SK-N-SH (cell line): ENCODE measurements around the gene TBCCD1. TPM values are rescaled to one million over a fixed set of nuclear protein-coding genes. Genes with fewer than 3 reads are reported as not detected.

Experiments used
- CTCF ChIA-PET: fragments of 300-600, 350-600 bp; formaldehyde crosslinking; extraction: SDS; loops from one replicate; lab custom pipeline; 2021; lab: Yijun Ruan, JAX
- POLR2A ChIA-PET: fragments of 350-600 bp; sonication (Branson Sonifier 250); formaldehyde crosslinking; extraction: SDS; loops from one replicate; lab custom pipeline; 2020; ENCODE audit warnings: antibody characterized with exemption, inconsistent platforms; lab: Yijun Ruan, JAX
- DNase-seq: peaks from one replicate; pipeline ENCODE4 v3.0.0; 2012
- H2AFZ ChIP-seq: fragments of 200-600 bp; sonication (generic); 2 replicates; pipeline ENCODE4 v1.8.1; 2016; ENCODE audit warnings: antibody characterized with exemption, mild to moderate bottlenecking, low read depth
- H3F3A ChIP-seq: fragments of 200-600 bp; sonication (generic); replicated peaks from 2 replicates; pipeline ENCODE3; 2016; ENCODE audit warnings: antibody characterized with exemption, mild to moderate bottlenecking; ENCODE audit not compliant: insufficient read depth
- H3K27ac ChIP-seq, 2 experiments: fragments of 200-500 bp in 1 of 2; fragments of 200-600 bp in 1 of 2; sonication (Bioruptor generic) in 1 of 2; sonication (generic), shearing (Covaris generic) in 1 of 2; 2 replicates each; pipeline versions ENCODE4 v1.5.1 to v1.6.1; 2014 to 2016; ENCODE audit warnings: low read depth in 2 of 2, inconsistent platforms in 1 of 2, low read length in 1 of 2, mild to moderate bottlenecking in 1 of 2, mixed read lengths in 1 of 2
- H3K27me3 ChIP-seq: fragments of 200-600 bp; sonication (generic), shearing (Covaris generic); 2 replicates; pipeline ENCODE4 v1.6.1; 2016; ENCODE audit warnings: mixed run types; ENCODE audit not compliant: insufficient read depth
- H3K36me3 ChIP-seq, 2 experiments: fragments of 200-500 bp in 1 of 2; fragments of 200-600 bp in 1 of 2; sonication (Bioruptor generic) in 1 of 2; sonication (generic) in 1 of 2; replicated peaks in 1 of 2; 2 replicates each; pipeline versions ENCODE3 to v1.5.1; 2014 to 2016; ENCODE audit warnings: low read length in 1 of 2, mild to moderate bottlenecking in 1 of 2; ENCODE audit not compliant: insufficient read depth in 2 of 2, control insufficient read depth in 1 of 2
- H3K4me1 ChIP-seq, 2 experiments: fragments of 200-500 bp in 1 of 2; fragments of 200-600 bp in 1 of 2; sonication (Bioruptor generic) in 1 of 2; sonication (generic), shearing (Covaris generic) in 1 of 2; 2 replicates each; pipeline versions ENCODE4 v1.5.1 to v1.6.1; 2014 to 2016; ENCODE audit warnings: low read depth in 1 of 2, low read length in 1 of 2, mixed run types in 1 of 2; ENCODE audit not compliant: insufficient read depth in 2 of 2, control insufficient read depth in 1 of 2
- H3K4me2 ChIP-seq: fragments of 200-600 bp; sonication (generic), shearing (Covaris generic); 2 replicates; pipeline ENCODE4 v1.6.1; 2017; ENCODE audit warnings: mixed run types
- H3K4me3 ChIP-seq, 2 experiments: fragments of 200-500 bp in 1 of 2; fragments of 200-600 bp in 1 of 2; sonication (Bioruptor generic) in 1 of 2; sonication (generic), shearing (Covaris generic) in 1 of 2; 2 replicates each; pipeline versions ENCODE4 v1.5.1 to v1.8.1; 2014 to 2016; ENCODE audit warnings: low read depth in 2 of 2, inconsistent platforms in 1 of 2, low read length in 1 of 2, mild to moderate bottlenecking in 1 of 2, mixed read lengths in 1 of 2, moderate library complexity in 1 of 2
- H3K79me2 ChIP-seq: fragments of 200-600 bp; sonication (generic); 2 replicates; pipeline ENCODE4 v1.8.1; 2017; ENCODE audit warnings: mild to moderate bottlenecking; ENCODE audit not compliant: insufficient read depth
- H3K9ac ChIP-seq: fragments of 200-600 bp; sonication (generic); 2 replicates; pipeline ENCODE4 v1.6.1; 2017; ENCODE audit warnings: mixed run types
- H3K9me2 ChIP-seq: fragments of 200-600 bp; sonication (generic); 2 replicates; pipeline ENCODE4 v1.6.1; 2017; ENCODE audit warnings: mixed run types
- H3K9me3 ChIP-seq: fragments of 200-600 bp; sonication (generic); 2 replicates; pipeline ENCODE4 v1.6.1; 2017; ENCODE audit warnings: mixed run types, mild to moderate bottlenecking, moderate library complexity
- H4K20me1 ChIP-seq: fragments of 200-600 bp; sonication (generic); 2 replicates; pipeline ENCODE4 v1.6.1; 2017; ENCODE audit warnings: mild to moderate bottlenecking, mixed run types; ENCODE audit not compliant: insufficient read depth
- CHD2 ChIP-seq: fragments of 150-350 bp; IDR thresholded peaks from 2 replicates; pipeline ENCODE4 v1.6.1; 2018; ENCODE audit warnings: low read length; ENCODE audit not compliant: partially characterized antibody
- ELF1 ChIP-seq: IDR thresholded peaks from 2 replicates; pipeline ENCODE4 v1.4.0; 2012
- FOXM1 ChIP-seq: IDR thresholded peaks from 2 replicates; pipeline ENCODE4 v1.4.0; 2012; ENCODE audit warnings: low read depth, mild to moderate bottlenecking
- GABPA ChIP-seq: IDR thresholded peaks from 2 replicates; pipeline ENCODE4 v1.4.0; 2012; ENCODE audit warnings: low read depth, mild to moderate bottlenecking
- JUND ChIP-seq: IDR thresholded peaks from 2 replicates; pipeline ENCODE4 v1.4.0; 2012
- MAX ChIP-seq: IDR thresholded peaks from 2 replicates; pipeline ENCODE4 v1.4.0; 2012; ENCODE audit warnings: low read depth
- MXI1 ChIP-seq: IDR thresholded peaks from 2 replicates; pipeline ENCODE4 v1.6.1; 2012; ENCODE audit warnings: mild to moderate bottlenecking, low read depth, low read length, improper control_type of control experiment
- POLR2AphosphoS5 ChIP-seq: IDR thresholded peaks from 2 replicates; pipeline ENCODE4 v1.6.1; 2012; ENCODE audit warnings: low read depth, low read length
- RAD21 ChIP-seq: IDR thresholded peaks from 2 replicates; pipeline ENCODE4 v1.6.1; 2012; ENCODE audit warnings: mild to moderate bottlenecking, low read length
- RFX5 ChIP-seq: IDR thresholded peaks from 2 replicates; pipeline ENCODE4 v1.6.1; 2012; ENCODE audit warnings: mild to moderate bottlenecking, improper control_type of control experiment, low read length
- RXRA ChIP-seq: IDR thresholded peaks from 2 replicates; pipeline ENCODE4 v1.4.0; 2012; ENCODE audit warnings: low read depth, mild to moderate bottlenecking, borderline replicate concordance
- SMC3 ChIP-seq: IDR thresholded peaks from 2 replicates; pipeline ENCODE4 v1.6.1; 2012; ENCODE audit warnings: low read depth, low read length, improper control_type of control experiment
- TCF12 ChIP-seq: IDR thresholded peaks from 2 replicates; pipeline ENCODE4 v1.4.0; 2012
- ZBTB33 ChIP-seq: IDR thresholded peaks from 2 replicates; pipeline ENCODE4 v1.4.0; 2012; ENCODE audit warnings: low read depth, borderline replicate concordance
- WGBS: methylation state at CpG from one replicate; pipeline ENCODE4 v1.1.6; 2017; ENCODE audit warnings: low lambda C conversion rate; 5-methylcytosine and 5-hydroxymethylcytosine counted together
- polyA plus RNA-seq, 3 experiments: library from polyadenylated mRNA; depleted of rRNA; stranded (reverse); fragments of >200 nt; gene quantifications; 2 replicates each; pipeline ENCODE4 v1.2.3, GENCODE V29; 2012
- TF ChIP-seq, protein P1 (sequence below): fragments of 200-600 bp; sonication (generic); IDR thresholded peaks from 2 replicates; pipeline ENCODE4 v1.6.1; 2017; ENCODE audit warnings: antibody characterized with exemption, mild to moderate bottlenecking, moderate library complexity
- TF ChIP-seq, protein P2 (sequence below): IDR thresholded peaks from 2 replicates; pipeline ENCODE4 v1.4.0; 2012; ENCODE audit warnings: low read depth, borderline replicate concordance
- TF ChIP-seq, protein P3 (sequence below): IDR thresholded peaks from 2 replicates; pipeline ENCODE4; 2012

TBCCD1 gene
- polyA plus RNA-seq, 1 of the 3 experiments (the other 2 are of a cell fraction), result 6.5 TPM

- Histone ChIP-seq H3K9me3 (no peaks in the 10 kb centered on the region), H3K27me3 (no peaks in the 10 kb centered on the region; the same call in 1 of the 2 replicates), H4K20me1 (no peaks in the 10 kb centered on the region), H3K4me1 (peaks cover 0 to 2% of the 10 kb centered on the region in 2 experiments; a peak in 2 of 4 replicates), H3K9ac (no peak overlapping the region), H3K9me2 (no peaks in the 10 kb centered on the region), H3F3A (no peaks in the 10 kb centered on the region), H3K4me3 (no peak overlapping the region), H3K36me3 (no peaks in the 10 kb centered on the region), H3K4me2 (no peak overlapping the region), H2AFZ (no peak overlapping the region), H3K79me2 (no peaks in the 10 kb centered on the region), H3K27ac (no peak overlapping the region)
- ChIA-PET POLR2A (no interaction called here), CTCF (interaction anchor here (0.9 kb wide), 1 partner anchor 29 kb away, joined by 5 read pairs; no protein-coding TSS in a partner anchor)
- WGBS, result 36% methylated on average over 9 of the region's 9 CpGs
- no peak for DNase-seq
- TF ChIP-seq ZBTB33 (no peak), FOXM1 (no peak), RXRA (no peak), RFX5 (no peak), ELF1 (no peak), JUND (no peak)
- TF ChIP-seq, protein P1, sequence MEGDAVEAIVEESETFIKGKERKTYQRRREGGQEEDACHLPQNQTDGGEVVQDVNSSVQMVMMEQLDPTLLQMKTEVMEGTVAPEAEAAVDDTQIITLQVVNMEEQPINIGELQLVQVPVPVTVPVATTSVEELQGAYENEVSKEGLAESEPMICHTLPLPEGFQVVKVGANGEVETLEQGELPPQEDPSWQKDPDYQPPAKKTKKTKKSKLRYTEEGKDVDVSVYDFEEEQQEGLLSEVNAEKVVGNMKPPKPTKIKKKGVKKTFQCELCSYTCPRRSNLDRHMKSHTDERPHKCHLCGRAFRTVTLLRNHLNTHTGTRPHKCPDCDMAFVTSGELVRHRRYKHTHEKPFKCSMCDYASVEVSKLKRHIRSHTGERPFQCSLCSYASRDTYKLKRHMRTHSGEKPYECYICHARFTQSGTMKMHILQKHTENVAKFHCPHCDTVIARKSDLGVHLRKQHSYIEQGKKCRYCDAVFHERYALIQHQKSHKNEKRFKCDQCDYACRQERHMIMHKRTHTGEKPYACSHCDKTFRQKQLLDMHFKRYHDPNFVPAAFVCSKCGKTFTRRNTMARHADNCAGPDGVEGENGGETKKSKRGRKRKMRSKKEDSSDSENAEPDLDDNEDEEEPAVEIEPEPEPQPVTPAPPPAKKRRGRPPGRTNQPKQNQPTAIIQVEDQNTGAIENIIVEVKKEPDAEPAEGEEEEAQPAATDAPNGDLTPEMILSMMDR, result no peak
- TF ChIP-seq, protein P2, sequence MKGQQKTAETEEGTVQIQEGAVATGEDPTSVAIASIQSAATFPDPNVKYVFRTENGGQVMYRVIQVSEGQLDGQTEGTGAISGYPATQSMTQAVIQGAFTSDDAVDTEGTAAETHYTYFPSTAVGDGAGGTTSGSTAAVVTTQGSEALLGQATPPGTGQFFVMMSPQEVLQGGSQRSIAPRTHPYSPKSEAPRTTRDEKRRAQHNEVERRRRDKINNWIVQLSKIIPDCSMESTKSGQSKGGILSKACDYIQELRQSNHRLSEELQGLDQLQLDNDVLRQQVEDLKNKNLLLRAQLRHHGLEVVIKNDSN, result no peak
These were observed 56.6 kb downstream of the TBCCD1 start for GRCh38 chr3:186510374-186511079.

GRCh38 chr3:186509423-186509822 lies 57.7 kb downstream of the TBCCD1 start:
- WGBS, result 30% methylated on average over 2 of the region's 2 CpGs

More at GRCh38 chr3:186509423-186509822, 57.7 kb downstream of the TBCCD1 start:
- ChIA-PET CTCF (interaction anchor here (0.6 to 1.4 kb wide), 5 partner anchors 13 to 1236 kb away, joined by 3 to 5 read pairs (median 3); partner anchors contain the start of gene BCL6), POLR2A (no interaction called here)
- no peak overlapping the region for H3K4me2 ChIP-seq
- no peaks in the 10 kb centered on the region for H3F3A ChIP-seq
- no peaks in the 10 kb centered on the region for H4K20me1 ChIP-seq
- H2AFZ ChIP-seq, result no peak overlapping the region
- DNase-seq, result no peak
- H3K9me2 ChIP-seq, result no peaks in the 10 kb centered on the region
- no peaks in the 10 kb centered on the region for H3K27me3 ChIP-seq
- peaks cover 0 to 2% of the 10 kb centered on the region in 2 experiments; a peak in 2 of 4 replicates for H3K4me1 ChIP-seq
- no peaks in the 10 kb centered on the region for H3K9me3 ChIP-seq
- no peaks in the 10 kb centered on the region for H3K79me2 ChIP-seq
- H3K36me3 ChIP-seq, result no peaks in the 10 kb centered on the region
- no peak for TF ChIP-seq POLR2AphosphoS5
- TF ChIP-seq MXI1, result no peak
- TF ChIP-seq CHD2, result no peak
- no peak for TF ChIP-seq TCF12
- TF ChIP-seq, protein P3, sequence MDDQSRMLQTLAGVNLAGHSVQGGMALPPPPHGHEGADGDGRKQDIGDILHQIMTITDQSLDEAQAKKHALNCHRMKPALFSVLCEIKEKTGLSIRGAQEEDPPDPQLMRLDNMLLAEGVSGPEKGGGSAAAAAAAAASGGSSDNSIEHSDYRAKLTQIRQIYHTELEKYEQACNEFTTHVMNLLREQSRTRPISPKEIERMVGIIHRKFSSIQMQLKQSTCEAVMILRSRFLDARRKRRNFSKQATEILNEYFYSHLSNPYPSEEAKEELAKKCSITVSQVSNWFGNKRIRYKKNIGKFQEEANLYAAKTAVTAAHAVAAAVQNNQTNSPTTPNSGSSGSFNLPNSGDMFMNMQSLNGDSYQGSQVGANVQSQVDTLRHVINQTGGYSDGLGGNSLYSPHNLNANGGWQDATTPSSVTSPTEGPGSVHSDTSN, result no peak
- no peak for TF ChIP-seq GABPA
- no peak for TF ChIP-seq ZBTB33
- no peak for TF ChIP-seq MAX
- no peak for TF ChIP-seq RAD21
- TF ChIP-seq SMC3, result no peak
- H3K27ac ChIP-seq, result no peak overlapping the region
- no peak overlapping the region for H3K9ac ChIP-seq
- H3K4me3 ChIP-seq, result no peak overlapping the region
